ENCODE results near the gene RETREG3.

DNA sequence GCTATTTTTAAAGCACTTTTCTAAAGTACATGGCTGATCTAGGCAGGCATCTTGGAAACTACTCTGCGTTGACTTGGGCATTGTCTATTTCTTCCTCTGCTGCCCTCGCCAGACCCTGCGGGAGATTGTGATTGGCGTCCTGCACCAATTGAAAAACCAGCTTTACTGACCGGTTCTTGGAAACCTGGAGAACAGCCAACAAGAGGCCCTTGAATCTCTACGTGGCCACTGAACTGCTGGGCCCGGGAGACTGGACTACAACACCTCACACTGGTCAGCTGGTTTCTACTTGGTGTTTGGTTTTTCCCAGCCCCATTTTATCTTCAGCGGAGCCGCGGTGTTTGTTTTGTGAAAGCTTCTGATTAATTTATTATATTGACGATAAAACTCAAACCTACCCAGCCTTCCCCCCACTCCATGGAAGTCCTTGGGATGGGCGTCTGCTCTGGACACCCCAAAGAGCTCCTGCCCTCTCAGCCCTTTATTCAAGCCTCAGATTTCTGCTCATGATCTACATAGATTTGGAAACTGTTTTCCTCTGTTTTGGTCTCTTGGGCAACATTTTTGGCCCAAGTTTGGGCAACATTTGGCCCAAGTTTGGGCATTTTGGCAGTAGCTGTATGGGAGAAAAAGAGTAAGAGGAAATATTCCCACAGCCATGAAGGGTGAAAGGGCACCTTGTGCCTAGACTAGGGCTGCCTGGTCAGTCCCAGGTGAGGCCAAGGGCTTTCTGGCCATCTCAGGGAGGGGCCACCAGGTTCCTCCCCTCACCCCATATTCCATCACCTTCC lies 37.5 kb downstream of the RETREG3 start:
- TF ChIP-seq, protein P1, sequence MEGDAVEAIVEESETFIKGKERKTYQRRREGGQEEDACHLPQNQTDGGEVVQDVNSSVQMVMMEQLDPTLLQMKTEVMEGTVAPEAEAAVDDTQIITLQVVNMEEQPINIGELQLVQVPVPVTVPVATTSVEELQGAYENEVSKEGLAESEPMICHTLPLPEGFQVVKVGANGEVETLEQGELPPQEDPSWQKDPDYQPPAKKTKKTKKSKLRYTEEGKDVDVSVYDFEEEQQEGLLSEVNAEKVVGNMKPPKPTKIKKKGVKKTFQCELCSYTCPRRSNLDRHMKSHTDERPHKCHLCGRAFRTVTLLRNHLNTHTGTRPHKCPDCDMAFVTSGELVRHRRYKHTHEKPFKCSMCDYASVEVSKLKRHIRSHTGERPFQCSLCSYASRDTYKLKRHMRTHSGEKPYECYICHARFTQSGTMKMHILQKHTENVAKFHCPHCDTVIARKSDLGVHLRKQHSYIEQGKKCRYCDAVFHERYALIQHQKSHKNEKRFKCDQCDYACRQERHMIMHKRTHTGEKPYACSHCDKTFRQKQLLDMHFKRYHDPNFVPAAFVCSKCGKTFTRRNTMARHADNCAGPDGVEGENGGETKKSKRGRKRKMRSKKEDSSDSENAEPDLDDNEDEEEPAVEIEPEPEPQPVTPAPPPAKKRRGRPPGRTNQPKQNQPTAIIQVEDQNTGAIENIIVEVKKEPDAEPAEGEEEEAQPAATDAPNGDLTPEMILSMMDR (conservative IDR thresholded peaks at IDR 0.05; ENCODE audit: low read depth in 2 of 2): no peak
- TF ChIP-seq JUNB (IDR thresholded peaks at IDR 0.05; ENCODE audit: unreplicated experiment) (no peak), EZH2phosphoT487 (IDR thresholded peaks at IDR 0.05; ENCODE audit: unreplicated experiment) (no peak), POLR2AphosphoS5 (IDR thresholded peaks at IDR 0.05; ENCODE audit: low read depth) (no peak; the same call in 1 of the 2 replicates)
- TF ChIP-seq, protein P2, sequence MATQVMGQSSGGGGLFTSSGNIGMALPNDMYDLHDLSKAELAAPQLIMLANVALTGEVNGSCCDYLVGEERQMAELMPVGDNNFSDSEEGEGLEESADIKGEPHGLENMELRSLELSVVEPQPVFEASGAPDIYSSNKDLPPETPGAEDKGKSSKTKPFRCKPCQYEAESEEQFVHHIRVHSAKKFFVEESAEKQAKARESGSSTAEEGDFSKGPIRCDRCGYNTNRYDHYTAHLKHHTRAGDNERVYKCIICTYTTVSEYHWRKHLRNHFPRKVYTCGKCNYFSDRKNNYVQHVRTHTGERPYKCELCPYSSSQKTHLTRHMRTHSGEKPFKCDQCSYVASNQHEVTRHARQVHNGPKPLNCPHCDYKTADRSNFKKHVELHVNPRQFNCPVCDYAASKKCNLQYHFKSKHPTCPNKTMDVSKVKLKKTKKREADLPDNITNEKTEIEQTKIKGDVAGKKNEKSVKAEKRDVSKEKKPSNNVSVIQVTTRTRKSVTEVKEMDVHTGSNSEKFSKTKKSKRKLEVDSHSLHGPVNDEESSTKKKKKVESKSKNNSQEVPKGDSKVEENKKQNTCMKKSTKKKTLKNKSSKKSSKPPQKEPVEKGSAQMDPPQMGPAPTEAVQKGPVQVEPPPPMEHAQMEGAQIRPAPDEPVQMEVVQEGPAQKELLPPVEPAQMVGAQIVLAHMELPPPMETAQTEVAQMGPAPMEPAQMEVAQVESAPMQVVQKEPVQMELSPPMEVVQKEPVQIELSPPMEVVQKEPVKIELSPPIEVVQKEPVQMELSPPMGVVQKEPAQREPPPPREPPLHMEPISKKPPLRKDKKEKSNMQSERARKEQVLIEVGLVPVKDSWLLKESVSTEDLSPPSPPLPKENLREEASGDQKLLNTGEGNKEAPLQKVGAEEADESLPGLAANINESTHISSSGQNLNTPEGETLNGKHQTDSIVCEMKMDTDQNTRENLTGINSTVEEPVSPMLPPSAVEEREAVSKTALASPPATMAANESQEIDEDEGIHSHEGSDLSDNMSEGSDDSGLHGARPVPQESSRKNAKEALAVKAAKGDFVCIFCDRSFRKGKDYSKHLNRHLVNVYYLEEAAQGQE (IDR thresholded peaks at IDR 0.05; ENCODE audit: unreplicated experiment): no peak
